NCI-H748 (cell line): ENCODE results near the gene GPI.
A peak's percentile ranks its signal among the peaks of the same experiment; 100 is the strongest.
"Not testable (repeated sequence)": the region's sequence is repeated elsewhere in the genome, so short reads cannot be mapped to it uniquely, and the experiment has no call there.

Experiments used
- DNase-seq: peaks from one replicate; lab custom pipeline; 2025; ENCODE audit not compliant: unreplicated experiment; lab: John Stamatoyannopoulos, UW

The GPI gene

DNA sequence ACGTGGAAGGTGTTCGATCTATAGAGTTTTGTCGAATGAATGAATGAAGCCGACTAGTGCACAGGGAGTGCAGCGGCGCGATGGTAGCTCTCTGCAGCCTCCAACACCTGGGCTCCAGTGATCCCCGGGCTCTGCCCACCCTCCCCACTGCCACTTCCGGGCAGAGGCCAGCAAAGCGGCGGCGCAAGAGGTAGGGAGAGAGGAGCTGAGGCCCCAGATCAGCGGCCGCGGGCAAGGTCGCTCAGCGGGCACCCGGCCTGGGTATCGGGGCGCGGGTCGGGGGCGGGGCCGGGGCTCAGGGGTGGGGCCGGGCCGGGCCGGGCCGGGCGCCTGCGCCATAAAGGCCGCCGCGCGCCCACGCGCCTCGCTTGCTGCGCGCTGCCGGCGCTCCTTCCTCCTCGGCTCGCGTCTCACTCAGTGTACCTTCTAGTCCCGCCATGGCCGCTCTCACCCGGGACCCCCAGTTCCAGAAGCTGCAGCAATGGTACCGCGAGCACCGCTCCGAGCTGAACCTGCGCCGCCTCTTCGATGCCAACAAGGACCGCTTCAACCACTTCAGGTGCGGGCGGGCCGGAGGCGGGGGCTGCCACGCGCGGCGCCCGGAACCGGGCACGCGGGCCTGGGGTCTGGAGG lies at the start of gene GPI:
Gene GPI (plus strand): TSS at position 367 of the 633 bp plus-strand sequence. CDS start 71 bp downstream, at position 438.
- peak; percentile 87 for DNase-seq

DNA sequence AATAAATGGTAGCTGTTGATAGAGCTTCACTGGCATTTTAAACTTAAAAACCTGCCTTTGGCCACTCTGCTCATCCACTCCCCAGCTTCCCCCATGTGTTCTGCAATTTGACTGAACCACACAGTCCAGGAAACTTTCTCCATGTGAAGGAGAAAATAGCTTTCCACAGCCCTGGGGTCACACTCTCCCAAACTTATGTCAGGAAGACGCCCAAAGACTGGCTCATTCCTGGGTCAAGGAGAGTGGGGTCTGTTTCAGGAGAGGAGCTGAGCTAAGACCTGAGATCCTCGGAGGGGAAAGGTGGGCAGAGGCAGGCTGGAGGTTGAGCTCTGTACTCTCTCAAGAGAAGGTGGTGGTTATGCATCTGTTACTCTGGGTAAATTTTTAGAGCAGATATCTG lies 48.7 kb upstream of the GPI start:
- no peak for DNase-seq

DNA sequence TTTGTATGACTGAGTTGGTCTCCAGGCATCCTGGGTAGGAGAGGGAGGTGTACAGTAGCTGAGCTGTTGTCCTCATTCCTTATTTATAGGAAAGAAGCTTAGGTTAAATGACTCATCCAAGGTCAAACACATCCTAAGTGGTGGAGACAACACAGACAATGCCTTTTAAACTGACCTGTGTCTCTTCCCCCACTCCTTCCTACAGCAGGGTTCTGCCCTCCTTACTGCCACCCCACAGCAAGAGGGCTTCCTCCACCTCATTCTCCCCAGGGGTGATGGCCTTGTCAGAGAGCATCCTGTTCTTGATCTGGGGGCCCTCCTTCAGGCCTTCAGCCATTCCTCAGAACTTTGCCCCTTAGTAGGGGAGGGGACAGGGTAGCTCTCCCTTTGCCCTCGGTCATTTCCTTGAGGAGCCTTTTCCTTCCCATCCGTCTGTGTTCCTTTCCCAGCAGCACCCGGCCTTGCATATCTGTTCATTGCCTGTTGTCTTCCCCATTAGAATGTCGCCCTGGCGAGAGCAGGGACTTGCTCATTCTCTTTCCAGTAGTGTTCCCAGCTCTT lies 48.2 kb upstream of the GPI start:
- no peak for DNase-seq

DNA sequence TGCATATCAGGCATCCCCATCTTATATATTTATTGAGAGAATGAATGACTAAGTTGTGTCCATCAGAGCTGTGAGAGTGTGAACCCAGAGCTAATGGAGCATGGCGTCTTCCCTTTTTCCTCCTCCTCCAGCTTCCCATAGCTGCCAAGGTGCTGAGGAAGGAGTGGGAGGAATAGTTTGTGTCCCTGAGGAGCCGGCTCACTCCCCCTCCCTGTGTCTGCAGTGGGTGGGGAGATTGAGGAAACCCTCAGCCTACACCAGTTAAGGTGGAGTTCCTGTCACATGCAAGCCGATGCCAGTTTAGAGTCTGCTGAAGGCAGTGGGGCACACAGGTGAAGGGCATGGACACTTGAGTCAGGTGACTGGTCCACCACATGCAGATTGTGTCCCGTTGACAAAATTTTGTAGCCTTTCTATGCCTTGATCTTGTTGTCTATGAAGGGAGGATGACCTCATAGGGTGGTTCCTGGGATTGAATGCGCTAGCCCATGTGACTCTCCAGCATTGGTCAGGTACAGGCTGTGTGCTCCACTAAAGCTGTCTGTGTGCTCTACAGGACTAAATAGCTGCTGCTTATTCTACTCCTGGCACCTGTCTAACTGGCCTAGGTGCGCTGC lies 47.6 kb upstream of the GPI start:
- peak; percentile 17 for DNase-seq

DNA sequence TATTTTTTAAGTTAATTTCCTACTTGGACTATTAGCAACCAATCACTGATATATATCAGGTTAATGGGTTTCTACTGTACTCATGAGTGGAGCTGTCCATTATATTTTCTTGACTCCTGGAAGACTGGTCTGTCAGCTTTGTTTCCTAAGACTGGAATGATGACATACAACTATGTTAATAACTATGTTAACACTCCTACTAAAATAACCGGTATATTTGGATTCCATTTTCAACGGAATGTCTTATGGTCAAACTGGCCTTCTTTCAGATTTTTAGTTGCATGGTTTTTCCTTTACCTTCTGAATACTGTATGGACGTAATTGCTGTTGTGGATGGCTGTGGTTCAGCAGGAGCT lies 45.8 kb upstream of the GPI start:
- no peak for DNase-seq

DNA sequence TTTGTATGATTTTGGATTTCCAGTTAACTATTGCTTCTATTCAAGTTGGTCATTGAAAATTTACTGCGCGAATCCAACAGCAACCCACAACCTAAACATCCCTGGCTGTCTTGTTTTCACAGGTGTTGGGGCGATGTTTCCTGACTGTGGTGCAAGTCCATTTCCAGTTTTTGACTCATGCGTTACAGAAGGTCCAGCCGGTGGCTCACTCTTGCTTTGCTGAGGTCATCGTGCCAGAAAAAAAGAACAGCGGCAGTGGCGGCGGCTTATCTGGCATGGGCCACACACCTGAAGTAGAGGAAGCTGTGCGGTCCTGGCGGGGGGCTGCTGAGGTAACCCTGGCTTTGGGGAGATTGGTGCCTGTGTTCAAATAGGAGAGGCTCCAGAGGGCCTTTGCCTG lies 45.2 kb upstream of the GPI start:
- DNase-seq: no peak

DNA sequence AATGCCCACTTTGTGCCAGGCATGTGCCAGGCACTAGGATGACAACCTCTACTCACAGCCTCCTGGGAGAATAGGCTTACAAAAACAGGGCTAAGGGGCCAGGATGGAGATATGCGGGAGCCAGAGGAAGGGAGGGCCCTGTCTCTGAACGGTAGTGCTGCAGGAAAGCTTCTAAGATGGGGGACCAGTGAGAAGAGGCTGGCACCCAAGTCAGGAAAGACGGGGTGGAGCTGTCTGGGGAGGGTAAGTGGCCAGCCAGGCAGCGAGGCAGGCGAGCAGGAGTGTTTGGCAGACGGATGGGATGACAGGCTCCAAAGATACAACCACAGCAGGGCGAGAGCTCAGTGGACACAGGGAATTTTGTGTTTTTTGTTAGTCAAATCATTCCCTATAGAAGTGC lies 44.7 kb upstream of the GPI start:
- no peak for DNase-seq

DNA sequence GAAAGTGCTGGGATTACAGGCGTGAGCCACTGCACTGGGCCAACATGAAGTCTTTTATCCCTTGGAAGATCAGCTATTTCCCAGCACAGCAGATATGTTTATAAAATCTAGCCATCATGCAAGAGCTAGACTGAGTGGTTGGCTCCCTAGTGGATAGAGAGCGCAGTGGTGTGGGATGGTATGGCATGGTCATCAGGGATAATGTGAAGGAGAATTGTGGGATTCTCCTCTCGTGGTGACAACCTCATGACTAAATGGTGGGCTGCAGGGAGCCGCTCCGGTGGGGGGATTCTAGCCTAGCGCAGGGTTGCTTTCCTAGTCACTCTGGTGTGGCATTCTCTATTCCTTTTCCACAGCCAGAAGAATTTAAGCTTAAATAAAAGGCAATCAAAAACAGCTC lies 43.3 kb upstream of the GPI start:
- no peak for DNase-seq

DNA sequence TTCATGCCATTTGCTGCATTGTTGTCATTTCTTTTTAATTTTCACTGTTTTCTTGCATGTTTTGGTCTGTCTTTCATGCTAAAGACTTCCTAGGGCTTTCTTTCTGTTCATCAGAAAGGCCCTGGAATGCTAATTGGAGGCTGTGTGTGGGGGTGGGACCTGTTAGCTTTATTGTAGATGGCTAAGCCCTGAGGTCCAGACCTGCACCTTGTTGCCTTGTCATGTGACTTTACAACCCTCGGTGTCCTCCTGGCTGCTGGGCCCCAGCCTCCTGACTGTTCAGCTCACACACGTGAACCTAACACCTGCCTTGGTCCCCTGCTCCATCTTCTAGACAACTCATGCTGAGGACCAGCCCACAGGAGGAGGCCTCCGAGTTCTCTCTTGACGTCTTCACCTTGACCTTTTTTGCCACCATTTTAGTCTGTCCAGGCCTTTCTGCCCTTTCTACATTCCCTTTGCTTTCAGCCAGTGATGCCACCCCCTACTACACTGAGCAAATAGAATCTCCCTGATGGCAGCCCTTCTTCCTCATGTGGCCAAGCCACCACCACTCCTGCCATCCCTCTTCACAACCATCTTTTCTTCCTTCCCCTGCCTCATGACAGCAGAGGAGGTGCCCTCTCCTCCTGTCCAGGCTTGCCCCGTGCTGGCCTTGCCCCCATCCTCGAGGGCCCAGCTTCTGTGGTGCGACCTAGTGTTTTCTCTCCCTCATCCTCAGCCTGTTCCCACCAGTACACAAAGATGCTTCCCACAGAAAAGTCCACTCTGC lies 41.4 kb upstream of the GPI start:
- DNase-seq: no peak

DNA sequence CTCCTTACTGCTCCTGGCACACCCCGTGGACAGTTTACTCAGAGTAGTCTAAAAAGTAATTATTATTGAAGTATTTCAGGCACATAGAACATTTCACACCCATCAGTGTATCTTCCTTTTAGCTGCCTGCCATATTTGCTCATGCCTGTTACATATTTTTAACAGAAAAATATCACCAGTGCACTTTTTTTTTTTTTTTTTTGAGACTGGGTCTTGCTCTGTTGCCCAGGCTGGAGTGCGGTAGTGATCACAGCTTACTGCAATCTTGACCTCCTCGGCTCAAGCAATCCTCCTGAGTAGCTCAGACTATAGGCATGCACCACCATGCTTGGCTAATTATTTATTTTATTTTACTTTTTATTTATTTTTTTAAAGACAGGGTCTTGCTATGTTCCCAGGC lies 40.7 kb upstream of the GPI start:
- DNase-seq: no peak

DNA sequence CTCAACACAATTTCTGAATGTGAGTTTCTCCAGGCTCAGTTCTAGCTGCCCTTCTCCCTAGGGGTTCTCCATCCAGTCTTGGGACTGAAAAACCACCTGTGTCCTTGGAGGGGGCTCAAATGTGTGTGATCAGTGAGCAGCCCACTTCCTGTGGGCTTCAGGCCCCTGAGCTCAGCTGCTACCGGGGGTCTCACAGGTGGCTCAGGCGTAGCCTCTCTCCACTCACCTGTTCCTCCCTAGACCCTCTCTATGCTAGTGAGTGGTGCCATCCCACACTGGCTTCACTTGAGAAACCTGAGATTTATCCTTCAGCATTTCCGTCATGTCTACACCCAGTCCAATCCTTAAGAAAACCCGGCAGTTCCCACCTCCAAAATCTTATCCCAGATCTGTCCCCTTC lies 39.8 kb upstream of the GPI start:
- DNase-seq: no peak

DNA sequence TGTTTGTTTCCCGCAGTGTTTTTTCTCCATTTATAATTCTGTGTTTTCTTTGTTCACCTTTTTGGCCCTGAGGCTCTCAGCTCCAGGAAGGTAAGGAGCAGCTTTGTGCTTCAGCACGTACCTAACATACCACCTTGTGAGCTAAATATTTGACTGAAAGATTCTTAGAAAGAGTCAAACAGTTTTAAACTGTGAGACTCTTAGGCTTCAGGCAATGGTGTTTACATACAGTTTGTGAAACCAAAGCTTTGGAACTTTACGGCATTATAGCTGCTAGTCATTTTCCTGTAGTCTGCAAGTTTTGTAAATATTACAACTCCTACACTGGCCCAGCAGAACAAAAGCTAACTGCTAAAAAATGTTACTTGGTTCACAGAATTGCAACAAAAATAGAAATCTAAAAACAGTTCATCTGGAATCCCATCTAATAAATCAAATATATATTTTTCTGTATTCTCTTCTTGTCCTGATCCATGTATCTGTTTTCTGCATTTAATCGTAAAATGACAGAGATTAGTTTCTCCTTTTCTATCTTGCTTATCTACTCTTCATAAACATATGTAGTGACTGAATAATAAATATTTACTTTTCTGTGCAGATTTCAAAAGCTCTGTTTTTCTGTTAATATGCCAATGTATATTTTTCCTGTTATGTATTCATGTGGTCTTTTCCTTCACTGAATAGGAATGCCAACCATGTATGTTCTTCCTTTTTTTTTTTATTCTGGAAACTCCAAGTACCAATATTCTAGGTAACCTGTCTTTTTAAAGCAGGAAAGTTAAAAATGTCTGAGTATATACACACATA lies 38.8 kb upstream of the GPI start:
- no peak for DNase-seq

DNA sequence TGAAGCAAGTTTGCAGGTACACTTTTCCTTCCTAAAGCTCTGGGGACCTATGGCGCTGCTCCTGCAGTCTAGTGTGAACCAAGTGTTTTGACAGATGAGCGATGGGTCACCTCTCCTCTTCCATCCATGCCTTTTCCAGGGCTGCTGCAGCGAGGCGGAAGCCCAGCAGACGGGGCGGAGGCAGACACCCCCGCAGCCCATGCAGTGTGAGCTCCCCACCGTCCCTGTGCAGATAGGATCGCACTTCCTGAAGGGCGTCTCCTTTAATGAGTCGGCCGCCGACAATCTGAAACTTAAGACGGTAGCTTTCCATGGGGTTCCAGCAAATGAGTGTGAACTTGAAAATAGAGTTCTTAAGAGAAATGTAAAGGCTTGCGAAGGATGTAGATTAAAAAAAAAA lies 37.1 kb upstream of the GPI start:
- DNase-seq: no peak

DNA sequence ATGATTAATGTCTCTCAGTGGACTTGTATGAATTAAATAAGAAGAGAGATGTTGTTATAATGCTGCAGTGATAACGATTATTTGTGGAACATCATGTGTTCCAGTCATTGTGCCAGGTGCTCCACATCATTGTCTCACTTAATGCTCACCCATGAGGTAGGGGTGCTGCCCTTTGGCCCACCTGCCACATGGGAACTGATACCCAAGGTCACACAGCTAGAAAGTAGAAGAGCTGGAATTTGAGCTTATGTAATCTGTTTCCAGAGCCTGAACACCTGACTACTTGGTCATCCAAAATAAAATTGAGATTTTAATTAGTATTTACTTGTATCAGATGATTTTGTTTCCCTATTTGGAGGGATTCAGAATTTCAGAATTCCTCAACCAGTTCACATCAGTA lies 36.0 kb upstream of the GPI start:
- no peak for DNase-seq

DNA sequence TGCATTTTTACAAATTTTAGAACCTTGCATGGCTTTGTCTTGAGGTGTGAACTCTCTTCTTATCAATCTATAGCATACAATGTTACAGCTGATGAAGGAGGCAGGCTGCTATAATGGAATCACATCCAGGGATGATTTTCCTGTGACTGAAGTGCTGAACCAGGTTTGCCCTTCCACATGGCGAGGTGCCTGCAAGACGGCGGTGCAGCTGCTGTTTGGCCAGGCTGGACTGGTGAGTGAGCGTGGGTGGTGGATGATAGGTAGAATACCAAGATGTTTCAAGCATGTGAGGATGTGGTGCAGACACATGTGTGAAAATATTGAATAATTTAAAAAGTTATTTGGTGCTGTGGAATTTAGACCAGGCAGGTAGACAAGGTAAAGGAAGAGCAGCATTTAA lies 34.9 kb upstream of the GPI start:
- no peak for DNase-seq

DNA sequence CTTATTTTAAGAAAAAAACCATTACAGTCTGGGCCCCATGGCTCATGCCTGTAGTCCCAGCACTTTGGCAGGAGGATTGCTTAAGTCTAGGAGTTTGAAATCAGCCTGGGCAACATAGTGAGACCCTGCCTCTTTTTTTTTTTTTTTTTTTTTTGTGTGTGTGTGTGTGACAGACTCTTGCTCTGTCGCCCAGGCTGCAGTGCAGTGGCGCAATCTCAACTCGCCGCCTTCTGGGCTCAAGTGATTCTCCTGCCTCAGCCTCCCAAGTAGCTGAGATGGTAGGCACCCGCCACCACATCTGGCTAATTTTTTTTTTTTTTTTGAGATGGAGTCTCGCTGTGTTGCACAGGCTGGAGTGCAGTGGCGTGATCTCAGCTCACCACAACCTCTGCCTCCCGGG lies 34.4 kb upstream of the GPI start:
- not testable (repeated sequence) for DNase-seq

DNA sequence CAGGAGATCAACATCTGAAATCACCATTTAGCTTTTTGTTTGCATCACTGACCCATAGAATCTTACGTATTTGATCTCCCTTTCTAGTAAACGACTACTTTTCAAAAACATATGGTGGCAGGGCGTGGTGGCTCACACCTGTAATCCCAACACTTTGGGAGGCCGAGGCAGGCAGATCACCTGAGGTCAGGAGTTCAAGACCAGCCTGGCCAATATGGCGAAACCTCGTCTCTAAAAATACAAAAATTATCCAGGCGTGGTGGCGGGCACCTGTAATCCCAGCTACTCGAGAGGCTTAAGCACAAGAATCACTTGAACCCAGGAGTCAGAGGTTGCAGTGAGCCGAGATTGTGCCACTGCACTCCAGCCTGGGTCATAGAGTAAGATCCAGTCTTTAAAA lies 33.4 kb upstream of the GPI start:
- DNase-seq: not testable (repeated sequence)

DNA sequence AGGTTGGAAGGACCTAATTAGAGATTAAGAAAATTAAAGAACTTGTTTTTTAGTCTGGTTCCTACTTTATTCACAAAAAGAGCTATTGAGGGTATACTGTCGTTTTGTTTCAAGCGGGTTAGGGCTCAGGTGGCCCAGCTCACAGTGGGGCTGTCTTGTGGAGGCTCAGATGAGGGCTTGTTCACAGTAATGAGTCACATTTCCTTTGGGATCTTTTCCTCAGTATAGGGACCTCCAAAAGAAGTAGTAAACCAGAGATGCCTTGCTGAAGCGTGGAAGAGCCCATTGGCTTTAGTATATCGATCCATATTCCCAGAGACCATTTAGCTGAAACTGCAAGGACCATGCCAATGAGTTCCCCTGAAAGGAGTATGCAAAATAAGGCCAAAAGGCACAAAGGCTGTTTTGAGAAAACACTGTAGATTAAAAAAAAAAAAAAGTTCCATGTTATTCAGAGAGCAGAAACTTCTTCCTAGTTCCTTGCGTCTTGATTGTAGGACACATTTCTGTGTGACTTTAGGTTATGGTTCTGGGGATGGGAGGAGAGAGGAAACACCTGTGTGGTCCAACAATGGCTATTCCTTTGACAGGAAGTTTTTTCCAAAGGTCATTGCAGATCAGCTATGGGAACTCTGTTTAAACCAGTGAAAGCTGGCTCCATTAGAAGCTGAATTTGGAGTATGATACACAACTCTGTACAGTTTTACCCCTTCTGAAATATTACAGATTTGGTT lies 32.8 kb upstream of the GPI start:
- DNase-seq: no peak

DNA sequence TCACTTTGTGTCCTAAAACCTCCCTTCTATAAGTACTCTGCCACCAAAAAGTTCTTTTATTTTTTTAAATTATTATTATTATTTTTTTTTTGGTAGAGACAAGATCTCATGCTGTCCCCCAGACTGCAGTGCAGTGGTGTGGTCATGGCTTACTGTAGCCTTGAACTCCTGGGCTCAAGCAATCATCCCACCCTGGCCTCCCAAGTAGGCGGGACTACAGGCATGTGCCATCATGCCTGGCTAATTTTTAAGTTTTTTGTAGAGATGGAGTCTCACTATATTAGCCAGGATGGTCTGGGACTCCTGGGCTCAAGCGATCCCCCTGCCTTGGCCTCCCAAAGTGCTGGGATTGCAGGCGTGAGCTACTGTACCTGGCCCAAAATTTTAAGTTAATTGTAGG lies 29.1 kb upstream of the GPI start:
- no peak for DNase-seq

DNA sequence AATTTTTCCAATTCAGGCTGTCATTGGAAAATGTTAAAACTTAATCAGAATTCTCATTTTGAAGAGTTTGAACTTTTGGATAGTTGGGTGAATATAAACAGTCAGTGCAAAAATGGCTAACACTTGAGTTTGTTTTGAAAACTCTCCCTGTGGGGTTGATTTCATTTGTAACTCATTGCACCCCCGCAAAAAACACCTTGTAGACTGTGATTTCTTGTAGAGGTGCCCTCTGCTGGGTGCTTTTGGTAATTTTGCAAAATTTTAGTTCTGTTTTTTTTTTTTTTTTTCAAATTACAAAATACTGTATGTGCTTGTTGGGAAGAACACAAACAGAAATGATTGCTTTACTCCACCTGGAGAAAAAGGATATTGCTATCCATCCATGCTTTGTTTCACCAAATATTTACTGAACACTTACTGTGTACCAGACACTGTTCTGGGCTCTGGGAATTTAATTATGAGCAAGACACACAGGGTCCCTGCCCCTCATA lies 28.2 kb upstream of the GPI start:
- DNase-seq: peak; percentile 38

DNA sequence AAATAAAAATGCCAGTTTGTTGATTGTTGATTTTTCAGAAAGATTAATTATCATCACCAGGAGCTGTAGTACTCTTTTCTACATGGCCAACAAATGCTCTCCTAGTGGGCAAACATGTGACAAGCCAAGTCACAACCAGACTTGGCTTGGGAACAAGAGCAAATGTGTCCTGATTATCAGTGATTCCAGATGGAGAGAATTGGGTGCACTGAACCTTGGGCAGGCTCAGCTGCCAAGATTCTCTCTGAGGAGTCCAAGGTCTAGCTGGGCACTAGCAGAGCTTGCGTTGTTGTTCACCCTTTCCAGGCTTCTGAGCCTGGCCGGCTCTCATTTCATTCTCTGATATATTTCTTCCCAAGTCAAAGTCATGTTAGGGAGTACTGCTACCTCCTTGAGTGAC lies 27.3 kb upstream of the GPI start:
- no peak for DNase-seq
